RPMI8226 (cell line): Measurements from ENCODE around the gene ATOH8.

Experiments
- DNase-seq: peaks from one replicate; pipeline ENCODE4 v3.0.0-alpha.2; 2015

ATOH8 gene

DNA sequence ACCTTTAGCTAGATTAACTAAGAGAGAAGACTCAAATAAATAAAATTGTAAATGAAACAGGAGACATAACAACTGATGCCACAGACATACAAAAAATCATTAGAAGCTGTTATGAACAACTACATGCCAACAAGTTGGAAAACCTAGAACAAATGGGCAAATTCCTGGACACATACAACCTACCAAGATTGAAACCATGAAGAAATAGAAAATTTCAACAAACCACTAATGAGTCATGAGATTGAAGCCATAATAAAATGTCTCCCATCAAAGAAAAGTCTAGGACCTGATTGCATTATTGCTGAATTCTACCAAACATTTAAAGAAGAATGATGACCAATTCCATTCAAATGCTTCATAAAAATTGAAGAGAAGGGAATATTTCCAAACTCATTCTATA lies 80.7 kb downstream of the ATOH8 start:
- DNase-seq, result no peak
